Measurements from ENCODE around the gene GGN. TPM values are rescaled to one million over a fixed set of nuclear protein-coding genes. Genes with fewer than 3 reads are reported as not detected.
A peak's percentile ranks its signal among the peaks of the same experiment; 100 is the strongest.

Gene GGN
- total RNA-seq, 4 donors from 2014 or later = not detected

GRCh38 chr19:38336638-38337359 lies 51.0 kb downstream of the GGN start:
- Histone ChIP-seq H3K27me3 (no peaks in the 10 kb centered on the region), H3K4me3 (peak overlapping the region; percentile 64 to 87 (median 82)), H3K9me3 (no peaks in the 10 kb centered on the region), H3K4me1 (peaks cover 0 to 16% (median 2%) of the 10 kb centered on the region in 4 donors), H3K27ac (peak overlapping the region; percentile 86 to 99 (median 96)), H3K36me3 (peaks cover 0 to 19% (median 0%) of the 10 kb centered on the region in 3 donors)
- TF ChIP-seq CTCF (IDR thresholded peaks at IDR 0.05) = peak in 1 of 5 experiments; percentile 6
- TF ChIP-seq POLR2A (IDR thresholded peaks at IDR 0.05) = no peak
- 7 to 8% methylated on average over 41 of the region's 41 CpGs for WGBS, 2 donors
- DNase-seq (ENCODE audit: low spot score in 2 of 2) = peak; percentile 90 to 91

GRCh38 chr19:38335949-38336637 lies 51.7 kb downstream of the GGN start:
- TF ChIP-seq CTCF (IDR thresholded peaks at IDR 0.05) = no peak
- TF ChIP-seq EP300 (IDR thresholded peaks at IDR 0.05) = peak; percentile 23 to 74
- peak; percentile 14 to 61 for TF ChIP-seq POLR2A (IDR thresholded peaks at IDR 0.05)
- WGBS, 2 donors = 0 to 1% methylated on average over 52 of the region's 52 CpGs
- H3K4me3 ChIP-seq = peak overlapping the region; percentile 64 to 87 (median 82)
- peak; percentile 84 to 90 for DNase-seq (ENCODE audit: low spot score in 2 of 2)
- H3K27me3 ChIP-seq = no peaks in the 10 kb centered on the region
- peaks cover 0 to 15% (median 0%) of the 10 kb centered on the region in 3 donors for H3K36me3 ChIP-seq
- peaks cover 0 to 16% (median 2%) of the 10 kb centered on the region in 4 donors for H3K4me1 ChIP-seq
- no peaks in the 10 kb centered on the region for H3K9me3 ChIP-seq
- peak overlapping the region; percentile 86 to 99 (median 96) for H3K27ac ChIP-seq

Other genes with a start within 250 kb of the GGN start
- not detected for gene DPF1, start 163.8 kb downstream of the GGN start, total RNA-seq
- gene PPP1R14A, start 131.7 kb downstream of the GGN start, total RNA-seq = 100 to 1,000 TPM in 1 of 4 donors, 10 to 100 TPM in 3; 86.1 to 179 (median 95.3) TPM
- 10 to 100 TPM; 39.0 to 79.1 (median 45.5) TPM for gene SPINT2, start 123.5 kb downstream of the GGN start, total RNA-seq
- gene C19orf33, start 83.8 kb downstream of the GGN start, total RNA-seq = 100 to 1,000 TPM in 3 of 4 donors, 10 to 100 TPM in 1; 76.8 to 627 (median 335) TPM
- 10 to 100 TPM; 30.8 to 57.3 (median 46.0) TPM for gene YIF1B, start 72.1 kb downstream of the GGN start, total RNA-seq
- gene KCNK6, start 68.2 kb downstream of the GGN start, total RNA-seq = 1 to 10 TPM; 2.6 to 5.4 (median 3.3) TPM
- 10 to 100 TPM in 1 of 4 donors, 1 to 10 TPM in 3; 3.3 to 10.2 (median 6.2) TPM for gene CATSPERG, start 52.2 kb downstream of the GGN start, total RNA-seq
- gene PSMD8, start 13.5 kb downstream of the GGN start, total RNA-seq = 100 to 1,000 TPM; 124 to 192 (median 174) TPM
- gene SPRED3, start 663 bp upstream of the GGN start, total RNA-seq = under 1 TPM in 3 of 4 donors, not detected in 1; under 0.01 to 0.60 (median 0.21) TPM
- 10 to 100 TPM; 24.9 to 69.0 (median 50.3) TPM for gene FAM98C, start 15.1 kb upstream of the GGN start, total RNA-seq
- gene RASGRP4, start 38.2 kb upstream of the GGN start, total RNA-seq = 10 to 100 TPM in 1 of 4 donors, 1 to 10 TPM in 3; 3.1 to 11.7 (median 5.3) TPM
- gene RYR1, start 45.7 kb upstream of the GGN start, total RNA-seq = 10 to 100 TPM in 2 of 4 donors, 1 to 10 TPM in 2; 5.7 to 18.1 (median 12.0) TPM
- gene MAP4K1, start 229.9 kb upstream of the GGN start, total RNA-seq = 10 to 100 TPM in 1 of 4 donors, 1 to 10 TPM in 3; 2.5 to 10.0 (median 8.8) TPM
- gene EIF3K, start 231.2 kb upstream of the GGN start, total RNA-seq = 100 to 1,000 TPM; 326 to 534 (median 466) TPM

Measured in tibial nerve (tissue), 4 donors.